ENCODE measurements around the gene HIVEP1. TPM values are rescaled to one million over a fixed set of nuclear protein-coding genes. Genes with fewer than 3 reads are reported as not detected.

Gene HIVEP1
- total RNA-seq, 2 experiments from 2014 or later, result 22.1 to 22.6 TPM

DNA sequence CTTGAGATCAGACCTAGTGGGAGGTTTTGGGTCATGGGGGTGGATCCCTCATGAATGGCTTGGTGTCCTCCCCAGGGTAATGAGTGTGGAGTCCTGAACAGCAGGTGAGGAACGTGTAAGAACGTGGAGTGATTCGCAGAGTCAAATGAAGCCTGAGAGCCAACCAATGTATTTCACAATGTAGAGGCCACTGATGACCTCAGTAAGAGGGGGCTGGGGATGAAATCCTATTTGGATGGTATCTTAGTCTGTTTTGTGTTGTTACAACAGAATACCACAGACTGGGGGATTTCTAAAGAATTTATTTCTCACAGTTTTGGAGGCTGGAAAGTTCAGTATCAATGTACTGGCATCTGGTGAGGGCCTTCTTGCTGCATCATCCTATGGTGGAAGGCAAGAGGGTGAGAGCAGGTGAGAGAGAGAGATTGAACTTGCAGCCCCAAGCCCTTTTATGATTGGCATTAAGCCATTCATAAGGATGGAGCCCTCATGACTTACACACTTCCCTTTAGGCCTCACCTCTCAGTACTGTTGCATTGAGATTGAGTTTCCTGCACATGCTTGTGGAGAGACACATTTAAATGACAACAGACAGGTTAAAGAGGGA, 47.3 kb upstream of the HIVEP1 start:
- BruUV-seq (replicated peaks), result no TSS peak
- no peak for DNase-seq (ENCODE audit: low spot score)
- H2AFZ ChIP-seq (ENCODE audit: low read length), result no peak overlapping the region
- ChIA-PET CTCF (ENCODE audit: unreplicated experiment) (no interaction called here), POLR2A (no interaction called here)
- intact Hi-C loops (cut with micrococcal nuclease; ENCODE audit: unreplicated experiment), result no loop called here
- H4K20me1 ChIP-seq (ENCODE audit: insufficient read depth, low read length), result no peaks in the 10 kb centered on the region
- no peaks in the 10 kb centered on the region for H3K9me2 ChIP-seq (ENCODE audit: insufficient read depth, low read length)
- H3K9me3 ChIP-seq (ENCODE audit: low read length), result no peaks in the 10 kb centered on the region
- no peak overlapping the region for H3K4me2 ChIP-seq (ENCODE audit: low read length)
- no peak overlapping the region for H3K27ac ChIP-seq (ENCODE audit: low read depth, low read length, poor library complexity, severe bottlenecking)
- no peaks in the 10 kb centered on the region for H3K4me1 ChIP-seq (ENCODE audit: insufficient read depth, low read length, poor library complexity, severe bottlenecking)
- no peak overlapping the region for H3K4me3 ChIP-seq (ENCODE audit: low read depth, low read length, poor library complexity, severe bottlenecking)
- no peaks in the 10 kb centered on the region for H3K79me2 ChIP-seq (ENCODE audit: insufficient read depth, low read depth, low read length)
- H3K36me3 ChIP-seq (ENCODE audit: insufficient read depth, low read length), result no peaks in the 10 kb centered on the region
- TF ChIP-seq, protein P1, sequence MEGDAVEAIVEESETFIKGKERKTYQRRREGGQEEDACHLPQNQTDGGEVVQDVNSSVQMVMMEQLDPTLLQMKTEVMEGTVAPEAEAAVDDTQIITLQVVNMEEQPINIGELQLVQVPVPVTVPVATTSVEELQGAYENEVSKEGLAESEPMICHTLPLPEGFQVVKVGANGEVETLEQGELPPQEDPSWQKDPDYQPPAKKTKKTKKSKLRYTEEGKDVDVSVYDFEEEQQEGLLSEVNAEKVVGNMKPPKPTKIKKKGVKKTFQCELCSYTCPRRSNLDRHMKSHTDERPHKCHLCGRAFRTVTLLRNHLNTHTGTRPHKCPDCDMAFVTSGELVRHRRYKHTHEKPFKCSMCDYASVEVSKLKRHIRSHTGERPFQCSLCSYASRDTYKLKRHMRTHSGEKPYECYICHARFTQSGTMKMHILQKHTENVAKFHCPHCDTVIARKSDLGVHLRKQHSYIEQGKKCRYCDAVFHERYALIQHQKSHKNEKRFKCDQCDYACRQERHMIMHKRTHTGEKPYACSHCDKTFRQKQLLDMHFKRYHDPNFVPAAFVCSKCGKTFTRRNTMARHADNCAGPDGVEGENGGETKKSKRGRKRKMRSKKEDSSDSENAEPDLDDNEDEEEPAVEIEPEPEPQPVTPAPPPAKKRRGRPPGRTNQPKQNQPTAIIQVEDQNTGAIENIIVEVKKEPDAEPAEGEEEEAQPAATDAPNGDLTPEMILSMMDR (conservative IDR thresholded peaks at IDR 0.05; ENCODE audit: low read length), result no peak
- no peak for TF ChIP-seq EZH2phosphoT487 (IDR thresholded peaks at IDR 0.05; ENCODE audit: borderline replicate concordance, low read depth, low read length)

DNA sequence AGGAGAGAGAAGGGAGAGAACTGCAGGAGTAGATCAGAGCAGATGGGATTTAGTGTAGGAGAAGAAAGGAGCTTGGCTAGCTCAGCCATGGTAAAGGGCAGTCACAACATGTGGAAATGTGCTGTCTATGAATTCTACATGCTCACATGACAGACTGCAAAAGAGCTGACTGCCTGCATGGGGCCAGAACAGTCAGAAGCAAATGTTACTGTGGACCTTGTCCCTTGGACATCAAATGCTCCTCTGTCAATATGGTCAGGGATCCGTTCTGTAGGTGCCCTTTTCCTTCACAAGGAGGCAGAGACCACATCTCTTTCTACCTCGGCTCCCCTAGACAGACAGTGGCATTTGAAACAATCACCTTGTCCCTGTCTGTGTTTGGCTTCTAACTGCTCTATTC, 46.6 kb upstream of the HIVEP1 start:
- Histone ChIP-seq H3K9me2 (ENCODE audit: insufficient read depth, low read length) (no peaks in the 10 kb centered on the region), H3K36me3 (ENCODE audit: insufficient read depth, low read length) (no peaks in the 10 kb centered on the region), H3K27ac (ENCODE audit: low read depth, low read length, poor library complexity, severe bottlenecking) (no peak overlapping the region), H3K4me2 (ENCODE audit: low read length) (no peak overlapping the region), H2AFZ (ENCODE audit: low read length) (no peak overlapping the region), H3K4me1 (ENCODE audit: insufficient read depth, low read length, poor library complexity, severe bottlenecking) (no peaks in the 10 kb centered on the region), H3K4me3 (ENCODE audit: low read depth, low read length, poor library complexity, severe bottlenecking) (no peak overlapping the region), H3K9me3 (ENCODE audit: low read length) (no peaks in the 10 kb centered on the region), H3K79me2 (ENCODE audit: insufficient read depth, low read depth, low read length) (no peaks in the 10 kb centered on the region), H4K20me1 (ENCODE audit: insufficient read depth, low read length) (no peaks in the 10 kb centered on the region)
- CTCF ChIA-PET (ENCODE audit: unreplicated experiment), result no interaction called here
- intact Hi-C loops (cut with micrococcal nuclease; ENCODE audit: unreplicated experiment), result no loop called here
- no TSS peak for BruUV-seq (replicated peaks)
- DNase-seq (ENCODE audit: low spot score), result no peak
- TF ChIP-seq, protein P1 (conservative IDR thresholded peaks at IDR 0.05; ENCODE audit: low read length), result no peak
- TF ChIP-seq EZH2phosphoT487 (IDR thresholded peaks at IDR 0.05; ENCODE audit: borderline replicate concordance, low read depth, low read length), result no peak
- POLR2A ChIA-PET, result interaction anchor here (0.6 kb wide), 1 partner anchor 27 kb away, joined by 3 read pairs; no protein-coding TSS in a partner anchor

DNA sequence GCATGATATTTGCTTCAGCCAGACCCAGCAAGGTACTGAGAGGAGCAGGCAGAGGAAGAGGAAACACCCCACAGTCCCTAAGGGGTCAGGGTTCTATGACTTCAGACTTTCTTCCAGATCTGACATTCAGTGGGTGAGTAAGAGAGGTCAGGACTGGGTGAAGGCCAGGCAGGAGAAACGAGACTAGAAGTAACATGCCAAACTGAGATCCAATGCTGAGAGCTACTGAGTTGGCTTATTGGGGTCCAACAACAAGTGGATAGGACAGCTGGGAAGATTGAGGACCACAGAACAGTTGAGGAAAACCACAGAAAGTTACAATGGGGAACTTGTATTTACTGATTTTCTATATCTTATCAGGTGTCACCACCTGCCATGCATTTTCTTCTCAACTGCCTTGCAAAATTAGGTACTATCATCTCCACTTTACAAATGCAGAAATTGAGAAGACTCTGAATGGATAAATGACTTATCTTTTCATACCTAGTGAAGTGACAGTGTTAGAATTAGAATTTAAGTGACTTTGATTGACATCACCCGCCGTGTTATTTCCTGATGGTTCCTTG, 43.8 kb upstream of the HIVEP1 start:
- intact Hi-C loops (cut with micrococcal nuclease; ENCODE audit: unreplicated experiment), result no loop called here
- no peaks in the 10 kb centered on the region for H3K4me1 ChIP-seq (ENCODE audit: insufficient read depth, low read length, poor library complexity, severe bottlenecking)
- no peaks in the 10 kb centered on the region for H4K20me1 ChIP-seq (ENCODE audit: insufficient read depth, low read length)
- ChIA-PET POLR2A (no interaction called here), CTCF (ENCODE audit: unreplicated experiment) (interaction anchor here (0.6 kb wide), 1 partner anchor 31 kb away, joined by 6 read pairs; no protein-coding TSS in a partner anchor)
- H3K36me3 ChIP-seq (ENCODE audit: insufficient read depth, low read length), result no peaks in the 10 kb centered on the region
- DNase-seq (ENCODE audit: low spot score), result no peak
- no peaks in the 10 kb centered on the region for H3K9me3 ChIP-seq (ENCODE audit: low read length)
- no peak overlapping the region for H3K4me2 ChIP-seq (ENCODE audit: low read length)
- no peaks in the 10 kb centered on the region for H3K79me2 ChIP-seq (ENCODE audit: insufficient read depth, low read depth, low read length)
- no peaks in the 10 kb centered on the region for H3K9me2 ChIP-seq (ENCODE audit: insufficient read depth, low read length)
- no peak overlapping the region for H3K27ac ChIP-seq (ENCODE audit: low read depth, low read length, poor library complexity, severe bottlenecking)
- BruUV-seq (replicated peaks), result no TSS peak
- no peak overlapping the region for H2AFZ ChIP-seq (ENCODE audit: low read length)
- no peak overlapping the region for H3K4me3 ChIP-seq (ENCODE audit: low read depth, low read length, poor library complexity, severe bottlenecking)
- TF ChIP-seq EZH2phosphoT487 (IDR thresholded peaks at IDR 0.05; ENCODE audit: borderline replicate concordance, low read depth, low read length), result no peak
- TF ChIP-seq, protein P1 (conservative IDR thresholded peaks at IDR 0.05; ENCODE audit: low read length), result no peak
